IPS DF 6.9 (cell line): ENCODE measurements around the gene TMEM258.

ENCODE experiments used
- DNase-seq: peaks from one replicate; pipeline ENCODE4 v3.0.0-alpha.2; 2013; ENCODE audit warnings: low read depth, low spot score
- H3K27ac ChIP-seq: one replicate; pipeline ENCODE4 v1.5.1; 2013; ENCODE audit warnings: low read length, control low read depth
- H3K27me3 ChIP-seq: 2 replicates; pipeline ENCODE4 v1.6.1; 2013; ENCODE audit warnings: mild to moderate bottlenecking, low read length; ENCODE audit not compliant: control insufficient read depth, insufficient read depth
- H3K36me3 ChIP-seq: 2 replicates; pipeline ENCODE4 v1.6.1; 2013; ENCODE audit warnings: low read length; ENCODE audit not compliant: control insufficient read depth, insufficient read depth
- H3K4me1 ChIP-seq: 2 replicates; pipeline ENCODE4 v1.6.1; 2013; ENCODE audit warnings: low read length; ENCODE audit not compliant: control insufficient read depth, insufficient read depth
- H3K4me3 ChIP-seq: 2 replicates; pipeline ENCODE4 v1.5.1; 2013; ENCODE audit warnings: mild to moderate bottlenecking, low read length
- H3K9me3 ChIP-seq: 2 replicates; pipeline ENCODE4 v1.6.1; 2013; ENCODE audit warnings: low read length, inconsistent platforms; ENCODE audit not compliant: control insufficient read depth, insufficient read depth
- WGBS: extraction: QIAGEN DNeasy Blood & Tissue Kit; methylation state at CpG from one replicate; pipeline ENCODE4 v1.1.7; 2013; ENCODE audit warnings: mixed read lengths, missing lambda C conversion rate; ENCODE audit not compliant: insufficient read length, insufficient coverage; 5-methylcytosine and 5-hydroxymethylcytosine counted together

The TMEM258 gene

DNA sequence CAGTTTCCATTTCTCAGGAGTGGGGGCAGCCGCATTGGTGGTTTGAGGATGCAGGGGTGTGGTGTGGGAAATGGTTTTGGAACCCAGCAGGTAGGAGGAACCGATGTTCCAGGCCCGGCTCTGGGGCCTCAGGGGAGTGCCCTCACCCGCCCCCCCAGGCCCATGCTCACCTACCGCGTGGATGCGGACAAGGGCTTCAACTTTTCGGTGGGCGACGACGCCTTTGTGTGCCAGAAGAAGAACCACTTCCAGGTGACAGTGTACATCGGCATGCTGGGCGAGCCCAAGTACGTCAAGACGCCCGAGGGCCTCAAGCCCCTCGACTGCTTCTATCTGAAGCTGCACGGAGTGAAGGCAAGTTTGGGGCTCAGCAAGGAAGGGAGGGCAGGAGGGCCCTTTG, 18.6 kb downstream of the TMEM258 start:
- Histone ChIP-seq H3K4me3 (no peak overlapping the region), H3K27ac (no peak overlapping the region), H3K4me1 (peaks cover 15% of the 10 kb centered on the region), H3K36me3 (no peaks in the 10 kb centered on the region), H3K27me3 (no peaks in the 10 kb centered on the region), H3K9me3 (no peaks in the 10 kb centered on the region)
- no CpG with 5 or more reads among the region's 18 CpGs for WGBS
- no peak for DNase-seq

- Histone ChIP-seq H3K36me3 (no peaks in the 10 kb centered on the region), H3K4me1 (peaks cover 15% of the 10 kb centered on the region), H3K9me3 (no peaks in the 10 kb centered on the region), H3K27ac (no peak overlapping the region), H3K27me3 (no peaks in the 10 kb centered on the region), H3K4me3 (no peak overlapping the region)
- DNase-seq, result no peak
- no CpG with 5 or more reads among the region's 10 CpGs for WGBS
Observed at GRCh38 chr11:61773356-61773755, 19.0 kb downstream of the TMEM258 start.

GRCh38 chr11:61771985-61772455, 20.4 kb downstream of the TMEM258 start:
- no CpG with 5 or more reads among the region's 7 CpGs for WGBS
- Histone ChIP-seq H3K9me3 (no peaks in the 10 kb centered on the region), H3K27ac (no peak overlapping the region), H3K4me3 (no peak overlapping the region), H3K4me1 (peaks cover 12% of the 10 kb centered on the region), H3K27me3 (no peaks in the 10 kb centered on the region), H3K36me3 (no peaks in the 10 kb centered on the region)
- DNase-seq, result no peak

DNA sequence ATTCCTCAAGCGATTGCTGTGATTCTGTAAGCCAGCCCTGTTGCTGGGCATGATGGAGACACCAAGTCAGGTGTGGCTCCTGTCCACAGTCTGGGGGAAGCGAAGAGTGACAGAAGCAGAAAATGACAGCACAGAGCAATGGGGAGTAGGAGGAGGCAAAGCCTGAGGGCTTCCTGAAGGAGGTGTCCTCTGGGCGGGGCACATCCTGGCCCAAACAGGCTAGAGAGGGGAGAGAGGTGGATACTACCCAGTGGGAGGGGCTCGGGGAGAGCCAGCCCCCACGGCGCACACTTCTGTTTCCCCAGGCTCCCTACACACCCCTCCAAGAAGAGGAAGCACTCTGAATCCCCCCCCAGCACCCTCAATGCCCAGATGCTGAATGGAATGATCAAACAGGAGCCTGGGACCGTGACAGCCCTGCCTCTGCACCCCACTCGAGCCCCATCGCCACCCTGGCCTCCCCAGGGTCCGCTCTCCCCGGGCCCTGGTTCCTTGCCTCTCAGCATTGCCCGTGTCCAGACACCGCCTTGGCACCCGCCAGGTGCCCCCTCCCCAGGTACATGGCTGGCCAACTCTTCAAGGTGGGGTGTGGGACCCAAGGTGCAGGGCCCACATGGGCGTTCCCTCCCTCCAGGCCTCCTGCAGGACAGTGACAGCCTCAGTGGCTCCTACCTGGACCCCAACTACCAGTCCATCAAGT, 21.1 kb downstream of the TMEM258 start:
- DNase-seq, result no peak
- no peaks in the 10 kb centered on the region; the same call in 1 of the 2 replicates for H3K36me3 ChIP-seq

GRCh38 chr11:61769946-61770683, 22.3 kb downstream of the TMEM258 start:
- Histone ChIP-seq H3K36me3 (no peaks in the 10 kb centered on the region; the same call in 1 of the 2 replicates), H3K27ac (no peak overlapping the region), H3K9me3 (no peaks in the 10 kb centered on the region), H3K27me3 (no peaks in the 10 kb centered on the region), H3K4me1 (peaks cover 7% of the 10 kb centered on the region; the same call in 1 of the 2 replicates), H3K4me3 (no peak overlapping the region)
- WGBS, result no CpG with 5 or more reads among the region's 20 CpGs
- DNase-seq, result no peak

More for the DNA sequence above, 21.1 kb downstream of the TMEM258 start:
- Histone ChIP-seq H3K27me3 (no peaks in the 10 kb centered on the region), H3K9me3 (no peaks in the 10 kb centered on the region), H3K4me3 (no peak overlapping the region), H3K27ac (no peak overlapping the region), H3K4me1 (peaks cover 7% of the 10 kb centered on the region; the same call in 1 of the 2 replicates)
- no CpG with 5 or more reads among the region's 15 CpGs for WGBS

DNA sequence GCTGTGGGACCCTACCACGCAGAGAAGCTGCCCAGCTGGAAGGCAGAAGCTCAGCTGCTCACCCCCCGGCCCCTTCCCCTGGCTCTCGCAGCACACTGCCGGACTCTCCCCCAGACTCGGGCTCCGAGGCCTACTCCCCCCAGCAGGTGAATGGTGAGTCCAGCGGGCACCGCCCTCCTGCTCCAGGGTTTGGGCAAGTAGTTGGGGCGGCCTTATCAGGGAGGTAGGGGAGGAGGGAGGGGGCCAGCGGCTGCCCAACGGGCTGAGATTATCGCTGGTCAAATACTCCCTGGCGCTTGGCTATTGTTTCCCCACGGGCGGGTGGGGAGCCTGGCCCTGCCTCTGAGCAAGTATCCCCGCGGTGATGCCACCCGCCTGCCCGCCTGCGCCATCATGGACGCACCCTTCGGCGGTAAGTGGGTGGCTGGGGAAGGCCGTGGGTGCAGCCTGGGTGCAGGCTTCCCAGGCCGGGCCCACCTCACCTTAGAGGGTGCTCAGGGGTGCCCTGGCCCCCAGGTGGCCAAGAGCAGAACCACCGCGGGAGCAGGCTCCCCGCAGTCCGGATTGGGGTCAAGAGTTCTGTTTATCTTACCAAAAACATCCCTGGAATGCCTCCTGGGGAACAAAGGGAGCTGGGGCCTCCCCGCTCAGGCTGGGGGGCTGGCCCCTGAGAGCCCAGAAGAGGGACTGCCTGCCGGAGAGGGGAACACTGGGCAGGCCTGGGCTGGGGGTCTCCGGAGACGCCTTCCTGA, 23.1 kb downstream of the TMEM258 start:
- Histone ChIP-seq H3K4me3 (no peak overlapping the region), H3K27me3 (no peaks in the 10 kb centered on the region), H3K36me3 (no peaks in the 10 kb centered on the region; the same call in 1 of the 2 replicates), H3K9me3 (no peaks in the 10 kb centered on the region), H3K4me1 (peaks cover 7% of the 10 kb centered on the region; the same call in 1 of the 2 replicates), H3K27ac (no peak overlapping the region)
- WGBS, result no CpG with 5 or more reads among the region's 33 CpGs
- no peak for DNase-seq

- H3K27ac ChIP-seq, result no peak overlapping the region
- H3K9me3 ChIP-seq, result no peaks in the 10 kb centered on the region
- H3K27me3 ChIP-seq, result no peaks in the 10 kb centered on the region
- no peak for DNase-seq
- H3K36me3 ChIP-seq, result no peaks in the 10 kb centered on the region; the same call in 1 of the 2 replicates
- no CpG with 5 or more reads among the region's 11 CpGs for WGBS
- no peak overlapping the region for H3K4me3 ChIP-seq
- H3K4me1 ChIP-seq, result peaks cover 9% of the 10 kb centered on the region; the same call in 1 of the 2 replicates
Observed at GRCh38 chr11:61768376-61769076, 23.9 kb downstream of the TMEM258 start.

- DNase-seq, result no peak
- WGBS, result no CpG with 5 or more reads among the region's 13 CpGs
- no peaks in the 10 kb centered on the region; the same call in 1 of the 2 replicates for H3K36me3 ChIP-seq
Observed at GRCh38 chr11:61766353-61766841, 26.0 kb downstream of the TMEM258 start.

DNA sequence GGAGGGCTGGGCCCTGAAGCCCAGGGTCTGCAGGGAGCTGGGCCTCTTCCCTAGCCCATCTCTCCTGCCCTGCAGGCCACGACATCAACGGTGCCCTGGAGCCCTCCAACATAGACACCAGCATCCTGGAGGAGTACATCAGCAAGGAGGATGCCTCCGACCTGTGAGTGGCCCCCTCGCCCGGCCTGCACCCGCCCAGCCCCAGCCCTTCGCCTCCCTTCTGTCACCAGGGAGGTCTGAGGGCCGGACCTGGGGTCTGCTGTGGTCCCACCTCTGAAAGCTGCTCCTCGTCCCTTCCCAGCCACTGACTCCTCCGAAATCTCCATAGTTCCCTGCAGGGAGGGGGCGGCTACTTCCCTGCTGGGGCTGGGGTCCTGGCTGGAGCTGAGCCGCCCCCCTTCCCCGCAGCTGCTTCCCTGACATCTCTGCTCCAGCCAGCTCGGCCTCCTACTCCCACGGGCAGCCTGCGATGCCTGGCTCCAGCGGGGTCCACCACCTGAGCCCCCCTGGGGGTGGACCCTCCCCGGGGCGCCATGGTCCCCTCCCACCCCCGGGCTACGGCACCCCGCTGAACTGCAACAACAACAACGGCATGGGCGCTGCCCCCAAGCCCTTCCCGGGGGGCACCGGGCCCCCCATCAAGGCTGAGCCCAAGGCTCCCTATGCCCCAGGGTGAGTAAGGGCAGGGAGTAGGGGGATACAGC, 26.7 kb downstream of the TMEM258 start:
- Histone ChIP-seq H3K36me3 (no peaks in the 10 kb centered on the region; the same call in 1 of the 2 replicates), H3K27ac (no peak overlapping the region), H3K27me3 (no peaks in the 10 kb centered on the region), H3K4me1 (peaks cover 7% of the 10 kb centered on the region; the same call in 1 of the 2 replicates), H3K9me3 (no peaks in the 10 kb centered on the region), H3K4me3 (no peak overlapping the region)
- no CpG with 5 or more reads among the region's 26 CpGs for WGBS
- DNase-seq, result no peak

More at GRCh38 chr11:61766353-61766841, 26.0 kb downstream of the TMEM258 start:
- Histone ChIP-seq H3K27ac (no peak overlapping the region), H3K4me1 (peaks cover 7% of the 10 kb centered on the region; the same call in 1 of the 2 replicates), H3K27me3 (no peaks in the 10 kb centered on the region), H3K9me3 (no peaks in the 10 kb centered on the region), H3K4me3 (no peak overlapping the region)
